HG03442 (cell line): Measurements from ENCODE around the gene NR1I3.
"Not testable (repeated sequence)": the region's sequence is repeated elsewhere in the genome, so short reads cannot be mapped to it uniquely, and the experiment has no call there.

Experiments
- ATAC-seq: cut with Tn5 transposase; IDR thresholded peaks from one replicate; pipeline ENCODE4 v1.9.1; 2021; ENCODE audit warnings: mild to moderate bottlenecking, moderate library complexity; ENCODE audit not compliant: unreplicated experiment

NR1I3 gene

DNA sequence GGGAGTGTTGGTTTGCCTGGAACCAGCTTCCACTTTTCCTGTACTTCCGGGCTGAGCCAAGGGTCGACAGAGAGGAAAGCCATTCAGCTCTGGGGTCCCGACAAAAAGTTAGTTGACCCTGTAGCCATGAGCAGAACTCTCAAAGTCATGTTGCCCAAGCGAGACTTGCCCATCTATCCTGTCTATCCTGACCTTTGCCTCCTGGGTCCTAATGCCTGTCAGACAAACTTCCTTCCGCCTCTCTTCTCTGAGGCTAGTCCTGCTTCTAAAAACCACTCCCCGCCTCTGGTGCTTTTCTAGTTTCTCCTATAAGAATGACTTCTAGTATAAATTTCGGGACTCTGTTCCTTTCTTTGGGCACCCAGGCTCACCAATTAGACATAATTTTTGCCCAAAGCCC, 12.8 kb upstream of the NR1I3 start:
- no peak for ATAC-seq

DNA sequence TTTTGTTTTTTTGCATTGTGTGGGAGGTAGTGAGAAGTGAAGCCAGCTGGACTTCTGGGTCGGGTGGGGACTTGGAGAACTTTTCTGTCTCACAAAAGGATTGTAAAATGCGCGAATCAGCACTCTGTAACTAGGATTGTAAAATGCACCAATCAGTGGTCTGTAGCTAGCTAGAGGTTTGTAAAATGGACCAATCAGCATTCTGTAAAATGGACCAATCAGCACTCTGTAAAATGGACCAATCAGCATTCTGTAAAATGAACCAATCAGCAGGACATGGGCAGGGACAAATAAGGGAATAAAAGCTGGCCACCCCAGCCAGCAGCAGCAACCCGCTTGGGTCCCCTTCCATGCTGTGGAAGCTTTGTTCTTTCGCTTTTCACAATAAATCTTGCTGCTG, 12.1 kb upstream of the NR1I3 start:
- ATAC-seq = not testable (repeated sequence)

DNA sequence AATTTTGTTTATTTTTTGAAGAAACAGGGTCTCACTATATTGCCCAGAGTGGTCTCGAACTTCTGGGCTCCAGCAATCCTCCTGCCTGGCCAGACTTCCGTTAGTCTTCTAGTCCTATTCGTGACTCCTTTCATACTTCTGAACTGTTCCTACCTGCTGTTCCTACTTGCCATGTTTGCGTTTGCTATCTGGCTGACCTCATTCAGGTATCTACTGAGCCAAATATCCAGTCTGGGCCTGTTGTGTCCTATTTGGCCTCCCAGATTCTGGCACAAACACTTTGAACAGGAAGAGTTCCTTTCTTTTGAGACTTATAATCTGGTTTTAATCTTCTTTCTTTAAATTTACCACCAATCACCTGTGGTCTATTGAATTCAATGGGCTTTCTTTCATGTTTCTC, 6.9 kb upstream of the NR1I3 start:
- no peak for ATAC-seq

DNA sequence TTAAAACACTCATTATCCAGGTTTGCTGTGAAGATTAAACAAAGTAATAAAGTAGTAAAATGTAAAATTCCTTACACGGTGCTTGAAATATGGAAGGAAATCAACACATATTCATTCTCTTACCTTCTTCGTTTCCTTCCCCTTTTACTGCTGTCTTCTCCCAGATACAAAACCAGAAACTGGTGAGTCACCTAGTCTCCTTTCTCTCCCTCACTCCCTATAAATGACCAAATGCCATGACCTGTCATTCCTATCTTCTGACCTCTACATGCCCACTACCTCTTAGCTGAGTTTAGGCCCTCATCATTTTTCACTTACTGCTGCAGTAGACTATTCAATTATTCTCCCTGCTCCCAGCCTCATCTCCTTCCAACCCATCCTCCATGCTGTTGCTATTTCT, 4.3 kb upstream of the NR1I3 start:
- ATAC-seq = no peak

DNA sequence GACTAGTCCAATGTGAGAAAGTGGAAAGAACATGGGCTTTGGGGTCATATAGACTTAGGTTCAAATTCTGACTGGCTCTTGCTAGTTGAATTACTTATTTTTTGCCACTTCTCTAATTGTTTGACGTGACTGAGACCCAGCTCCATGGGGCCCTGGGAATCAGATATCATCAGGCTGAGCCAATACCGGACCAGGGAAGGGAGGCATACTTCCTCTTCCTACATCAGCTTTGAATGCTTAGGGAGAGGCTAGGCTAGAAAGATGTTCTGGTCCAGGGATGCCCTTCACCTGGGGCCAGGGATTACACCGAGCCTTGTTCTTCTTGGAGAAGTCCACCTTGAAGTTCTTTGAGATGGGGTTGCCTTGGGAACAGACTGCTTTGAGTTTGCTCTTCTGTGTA, 3.7 kb upstream of the NR1I3 start:
- no peak for ATAC-seq

DNA sequence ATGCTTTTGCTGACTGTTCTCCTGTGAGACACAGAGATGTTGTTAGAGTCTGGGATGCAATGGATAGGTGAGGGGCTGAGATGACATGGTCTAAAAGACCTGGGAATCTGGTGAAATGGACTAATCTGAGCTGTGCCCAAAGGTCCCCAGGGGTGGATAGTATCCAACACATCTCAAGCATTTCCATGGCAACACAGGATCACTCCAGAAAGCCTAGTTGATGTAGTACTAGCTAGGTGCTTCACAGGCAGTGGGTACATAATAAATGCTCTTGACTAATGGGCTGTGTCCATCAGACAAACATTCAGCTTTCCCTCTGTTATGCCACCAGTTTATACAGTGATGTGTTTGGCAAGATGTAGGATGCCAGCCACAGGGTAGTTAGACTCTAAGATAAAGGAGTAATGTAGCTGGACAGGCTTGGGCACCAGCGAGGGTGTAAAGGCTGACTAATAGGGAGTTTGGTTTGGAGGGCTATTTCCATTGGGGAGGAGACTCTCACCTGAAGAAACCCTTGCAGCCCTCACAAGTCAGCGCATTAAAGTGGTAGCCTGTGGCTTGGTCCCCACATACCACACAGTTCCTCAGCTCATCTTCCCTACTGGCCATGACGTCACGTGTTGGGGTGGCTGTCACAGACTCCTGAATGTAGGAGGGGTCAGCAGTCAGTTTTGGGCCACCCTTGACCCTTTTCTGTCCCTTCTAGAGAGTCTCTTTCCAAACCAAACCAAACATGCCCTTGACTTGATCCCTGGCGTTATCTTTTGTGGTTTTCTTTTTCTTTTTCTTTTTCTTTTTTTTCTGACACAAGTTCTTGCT, 1.8 kb downstream of the NR1I3 start:
- ATAC-seq = no peak

DNA sequence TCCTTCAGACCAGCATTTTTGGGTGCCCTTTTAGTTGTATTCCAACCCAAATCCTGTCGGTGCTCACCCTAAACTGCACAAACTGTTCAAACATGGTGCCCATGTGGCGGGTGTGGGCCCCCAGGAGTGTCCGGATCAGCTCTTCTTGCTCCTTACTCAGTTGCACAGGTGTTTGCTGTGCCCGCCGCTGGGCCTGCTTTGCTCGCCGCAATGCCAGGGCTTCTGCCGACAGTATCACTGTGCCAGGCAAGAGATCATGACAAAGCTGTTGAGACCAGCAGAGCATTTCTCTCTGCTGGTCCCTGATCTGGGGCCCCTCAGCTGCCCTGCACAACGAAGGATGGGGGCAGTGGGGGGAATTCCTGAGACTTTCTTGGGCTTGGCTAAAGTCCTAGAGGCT, 4.9 kb downstream of the NR1I3 start:
- ATAC-seq = no peak

DNA sequence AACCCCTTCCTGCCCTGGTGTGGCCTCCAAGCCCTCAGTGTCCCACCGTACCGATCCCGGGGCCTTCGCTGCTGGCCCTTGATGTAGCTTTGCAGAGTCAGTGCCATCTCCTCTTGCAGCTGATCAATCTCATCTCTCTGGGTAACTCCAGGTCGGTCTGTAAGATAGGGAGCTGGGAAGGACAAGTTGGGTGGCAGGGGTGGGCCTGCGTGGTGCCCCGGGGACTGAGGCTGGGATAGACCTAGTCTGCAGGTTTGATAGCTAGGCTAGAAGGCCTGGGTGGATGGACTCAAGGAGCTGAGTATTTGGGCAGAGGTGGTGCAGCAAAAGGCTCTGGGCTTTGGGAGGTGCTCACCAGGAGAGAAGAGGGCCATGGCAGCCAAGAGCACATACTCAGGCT, 7.2 kb downstream of the NR1I3 start:
- no peak for ATAC-seq

DNA sequence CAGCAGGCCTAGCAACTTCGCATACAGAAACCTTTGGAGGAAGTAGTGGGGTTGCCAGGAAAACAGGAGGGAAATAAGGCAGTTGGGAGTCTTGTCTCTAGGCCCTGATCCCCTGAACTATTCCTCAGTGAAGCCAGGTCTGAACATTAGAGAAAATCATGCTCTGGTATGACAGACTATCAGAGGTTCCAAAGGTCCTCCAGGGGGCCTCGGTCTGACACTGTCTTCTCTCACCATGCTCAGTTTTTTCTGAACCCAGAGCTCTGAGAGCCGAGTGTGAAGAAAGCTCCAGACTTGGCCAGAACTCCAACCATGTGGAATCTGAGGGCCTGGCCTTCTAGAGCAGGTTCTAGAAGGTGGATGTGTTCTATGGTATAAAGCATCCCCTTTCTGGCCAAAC, 8.1 kb downstream of the NR1I3 start:
- ATAC-seq = no peak

DNA sequence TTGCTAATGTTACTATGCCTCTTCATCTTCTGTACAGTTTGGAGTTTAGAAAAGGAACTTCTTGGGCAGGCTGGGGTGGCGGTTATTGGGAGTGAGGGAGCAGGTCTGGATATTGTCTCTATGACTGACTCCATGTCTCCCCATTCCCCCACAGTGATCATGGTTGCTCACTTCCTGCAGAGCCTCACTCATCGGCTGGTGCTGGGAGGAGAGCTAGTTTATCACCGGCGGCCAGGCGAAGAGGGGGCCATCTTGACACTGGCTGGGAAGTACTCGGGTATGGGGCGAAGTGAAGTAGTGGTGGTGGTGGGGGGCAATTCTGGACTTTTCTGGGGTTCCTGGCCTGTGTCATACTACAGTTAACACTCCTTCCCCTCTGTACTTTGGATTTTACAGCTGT, 10.0 kb downstream of the NR1I3 start:
- ATAC-seq = no peak

DNA sequence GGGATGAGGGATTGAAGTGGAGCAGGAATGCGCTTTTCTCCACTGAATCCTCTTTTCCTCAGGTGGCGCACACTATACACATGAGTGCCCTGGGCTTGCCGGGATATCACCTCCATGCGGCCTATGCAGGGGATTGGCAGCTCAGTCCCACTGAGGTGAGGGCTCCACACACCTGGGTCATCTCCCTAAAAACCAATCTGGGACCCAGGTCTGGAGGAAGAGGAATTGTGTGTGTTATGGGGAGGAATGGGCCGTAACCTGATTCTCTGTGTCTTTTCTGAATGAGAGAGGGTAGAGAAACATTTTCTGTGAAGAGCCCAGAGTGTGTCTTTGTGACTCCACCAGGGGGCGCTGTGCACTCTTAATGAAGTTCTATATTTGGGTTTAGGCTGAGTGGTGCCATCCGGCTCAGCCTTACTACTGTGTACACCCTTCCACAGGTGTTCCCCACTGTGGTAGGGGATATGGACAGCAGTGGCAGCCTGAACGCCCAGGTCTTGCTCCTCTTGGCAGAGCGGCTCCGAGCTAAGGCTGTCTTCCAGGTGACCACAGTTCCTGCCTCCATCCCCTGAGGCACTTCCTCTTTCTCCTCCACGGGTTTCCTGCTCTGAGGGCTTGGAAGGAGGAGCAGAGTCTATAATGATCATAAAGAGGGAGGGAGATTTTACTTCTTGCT, 10.7 kb downstream of the NR1I3 start:
- ATAC-seq = peak; percentile 28

DNA sequence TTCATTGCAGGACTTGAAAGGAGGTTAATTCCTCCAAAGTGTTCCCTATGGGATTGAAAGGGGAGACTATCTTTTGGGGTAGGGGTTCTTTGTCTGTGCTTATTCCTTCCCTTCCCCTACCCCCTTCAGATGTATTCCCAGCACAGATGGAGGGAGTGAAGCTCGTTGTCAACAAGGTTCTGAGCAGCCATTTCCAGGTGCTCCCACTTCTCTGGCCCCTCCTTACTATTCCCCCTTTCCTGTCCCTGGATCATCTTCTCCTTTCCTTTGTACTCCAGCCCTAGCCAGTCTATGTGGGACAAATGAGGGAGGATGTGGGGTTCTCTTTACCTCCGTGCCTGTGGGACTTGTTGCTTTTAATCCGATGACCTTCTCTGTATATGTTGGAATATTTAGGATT, 11.2 kb downstream of the NR1I3 start:
- no peak for ATAC-seq

DNA sequence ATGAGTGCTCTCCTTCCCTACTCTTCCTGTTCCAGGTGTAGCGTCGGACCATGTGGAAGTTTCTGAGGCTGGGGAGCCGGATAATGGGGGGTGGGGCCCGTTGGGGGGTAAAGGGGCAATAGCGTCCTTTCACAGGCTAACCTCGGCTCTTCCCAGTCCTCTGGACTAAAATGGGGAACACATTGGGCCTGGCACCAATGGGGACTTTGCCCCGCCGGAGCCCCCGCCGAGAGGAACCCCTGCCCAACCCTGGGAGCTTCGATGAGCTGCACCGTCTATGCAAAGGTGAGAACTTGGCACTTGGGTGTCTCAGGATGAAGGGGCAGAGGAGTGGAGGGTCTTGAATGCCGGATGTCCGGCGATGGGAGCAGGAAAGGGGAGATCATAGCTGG, 11.7 kb downstream of the NR1I3 start:
- ATAC-seq = no peak

DNA sequence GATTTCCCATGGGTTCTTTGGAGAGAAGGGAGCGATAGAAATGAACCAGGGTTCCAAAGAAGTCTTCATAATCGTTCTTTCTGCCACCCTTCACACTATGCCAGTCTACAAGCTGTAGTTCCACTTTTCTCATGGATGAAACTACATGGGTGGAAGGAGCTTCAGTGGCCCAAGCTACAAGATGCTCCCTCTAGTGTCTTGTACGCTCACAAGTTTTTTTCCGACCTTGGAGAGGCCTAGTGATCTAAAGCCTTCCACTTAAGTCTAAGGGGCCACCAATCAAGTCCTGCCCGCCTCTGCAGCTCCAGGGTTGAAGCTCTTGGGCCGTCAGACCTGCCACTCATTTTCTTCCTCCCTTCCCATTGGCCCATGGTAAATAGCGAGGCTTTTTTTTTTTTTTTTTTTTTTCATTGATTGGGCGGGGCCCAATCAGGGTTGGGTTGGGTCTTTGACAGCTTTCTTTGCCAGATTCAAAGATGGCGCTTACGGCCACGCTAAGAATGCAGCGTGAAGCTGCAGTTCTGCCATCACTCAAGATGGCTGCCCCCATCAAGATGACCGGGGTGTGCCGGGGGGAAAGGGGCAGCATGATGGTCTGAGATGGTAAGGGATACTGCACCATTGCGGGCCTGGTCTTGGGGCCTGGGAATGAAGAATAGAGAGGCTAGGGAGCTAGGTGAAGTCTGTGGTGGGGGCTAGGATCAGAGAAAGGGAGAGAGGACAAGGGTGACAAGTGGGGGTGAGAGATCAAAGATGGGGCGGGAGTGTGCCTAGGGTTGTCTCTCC, 12.3 kb downstream of the NR1I3 start, which contains the start of gene TOMM40L:
TOMM40L (plus strand) TSS at position 527 of the 786 bp plus-strand sequence. CDS start 430 bp downstream, outside the sequence.
- ATAC-seq = peak; percentile 96

DNA sequence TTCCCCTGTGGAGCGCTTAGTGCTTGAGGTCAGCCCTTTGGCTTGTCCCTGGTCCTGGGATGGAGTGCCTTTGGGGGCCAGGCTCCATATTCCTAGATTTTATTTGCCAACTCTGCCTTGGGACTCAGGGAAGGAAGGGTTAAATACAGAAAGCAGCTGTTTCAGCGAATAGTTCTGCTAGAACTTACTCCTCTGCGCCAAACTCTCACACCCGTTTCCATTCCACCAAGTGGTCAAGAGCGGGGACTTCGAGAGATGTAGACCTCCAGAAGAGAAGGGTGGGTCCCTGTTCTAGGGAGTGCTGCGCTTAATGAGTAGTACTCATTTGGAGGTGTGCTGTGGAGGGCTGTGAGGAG, 12.8 kb downstream of the NR1I3 start:
- ATAC-seq = no peak

DNA sequence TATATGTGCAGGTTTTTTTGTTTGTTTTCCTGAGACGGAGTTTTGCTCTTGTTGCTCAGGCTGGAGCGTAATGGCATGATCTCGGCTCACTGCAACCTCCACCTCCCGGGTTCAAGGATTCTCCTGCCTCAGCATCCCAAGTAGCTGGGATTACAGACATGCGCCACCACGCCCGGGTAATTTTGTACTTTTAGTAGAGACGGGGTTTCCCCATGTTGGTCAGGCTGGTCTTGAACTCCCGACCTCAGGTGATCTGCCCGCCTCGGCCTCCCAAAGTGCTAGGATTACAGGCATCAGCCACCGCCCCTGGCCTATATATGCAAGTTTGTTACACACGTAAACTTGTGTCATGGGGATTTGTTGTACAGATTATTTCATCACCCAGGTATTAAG, 13.3 kb downstream of the NR1I3 start:
- ATAC-seq = not testable (repeated sequence)

DNA sequence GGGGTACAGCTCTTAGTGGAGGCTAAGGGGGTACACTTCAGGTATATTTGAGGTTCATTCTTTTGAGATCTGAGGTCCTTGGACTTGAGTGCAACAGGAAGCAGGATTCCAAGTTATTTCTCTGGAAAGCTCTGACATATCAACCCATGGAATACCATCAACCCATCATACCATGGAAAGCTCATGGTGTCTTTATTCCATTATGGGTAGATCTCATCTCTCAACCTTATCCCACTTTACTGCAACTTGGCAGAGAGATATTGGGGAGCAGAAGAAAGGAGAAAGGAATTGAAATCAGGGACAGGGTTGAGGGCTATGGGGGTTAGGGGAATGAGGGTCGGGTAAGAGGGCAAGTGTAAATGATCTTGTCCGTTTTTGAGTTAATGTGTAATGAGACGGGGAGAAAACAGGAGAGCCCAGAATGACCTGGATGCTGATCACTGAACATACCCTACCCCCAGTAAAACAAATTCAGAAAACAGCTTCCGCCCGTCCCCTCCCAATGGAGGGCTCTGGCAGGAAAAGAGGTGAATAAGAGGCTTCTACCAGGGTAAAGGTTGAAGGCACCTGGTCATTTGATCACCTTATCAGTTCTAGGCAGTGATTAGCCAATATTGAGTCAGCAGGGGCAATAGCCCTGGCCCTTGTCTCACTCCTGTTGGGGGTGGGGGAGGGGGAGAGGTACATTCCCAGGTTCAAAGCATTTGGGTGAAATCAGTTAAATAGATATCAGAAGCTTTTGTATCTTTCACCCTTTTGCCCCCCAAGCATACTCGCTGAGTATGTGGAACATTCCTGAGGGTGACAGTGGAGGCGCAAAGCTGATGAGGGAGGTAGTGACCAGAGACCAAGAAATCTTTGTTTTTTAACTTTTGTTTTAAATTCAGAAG, 14.0 kb downstream of the NR1I3 start:
- ATAC-seq = no peak

DNA sequence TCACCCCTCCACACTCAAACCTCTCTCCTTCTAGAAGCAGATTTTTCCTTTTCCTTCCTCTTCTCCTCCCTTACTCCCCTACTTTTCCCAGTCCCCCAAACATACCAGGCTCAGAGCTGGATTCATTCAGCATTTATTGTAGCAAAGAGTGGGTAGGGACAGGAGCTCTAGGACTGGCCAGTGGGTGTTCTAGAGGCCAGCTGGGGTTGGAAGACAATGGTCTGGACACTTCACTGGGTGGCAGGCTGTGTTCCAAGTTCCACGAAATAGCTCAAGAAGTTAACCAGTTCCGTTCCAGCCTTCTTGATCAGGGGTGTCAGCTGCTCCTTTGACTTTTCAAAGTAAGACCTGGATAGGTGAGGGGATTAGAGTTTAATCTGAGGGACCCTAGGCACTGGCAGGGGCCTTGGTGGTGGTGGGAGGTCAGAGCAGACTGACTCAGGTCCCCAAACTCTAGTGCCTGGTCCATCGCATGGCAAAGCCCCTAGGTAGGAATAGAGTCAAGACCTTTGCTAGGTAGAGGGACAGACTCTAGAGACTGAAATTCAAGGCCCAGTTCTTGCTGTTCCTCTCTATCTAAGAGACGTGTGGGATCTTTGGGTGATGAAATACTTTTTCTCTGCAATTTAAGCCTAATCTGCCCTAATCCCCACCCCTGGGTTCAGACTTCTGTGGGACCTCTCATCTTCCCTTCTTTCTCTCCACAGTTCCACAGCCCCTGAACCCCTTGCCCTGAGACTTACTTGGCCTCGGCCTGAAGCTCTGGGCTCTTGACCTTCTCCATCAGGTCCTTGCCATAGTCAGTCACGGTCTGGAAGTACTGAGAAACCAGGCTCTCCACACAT, 15.6 kb downstream of the NR1I3 start:
- ATAC-seq = no peak

DNA sequence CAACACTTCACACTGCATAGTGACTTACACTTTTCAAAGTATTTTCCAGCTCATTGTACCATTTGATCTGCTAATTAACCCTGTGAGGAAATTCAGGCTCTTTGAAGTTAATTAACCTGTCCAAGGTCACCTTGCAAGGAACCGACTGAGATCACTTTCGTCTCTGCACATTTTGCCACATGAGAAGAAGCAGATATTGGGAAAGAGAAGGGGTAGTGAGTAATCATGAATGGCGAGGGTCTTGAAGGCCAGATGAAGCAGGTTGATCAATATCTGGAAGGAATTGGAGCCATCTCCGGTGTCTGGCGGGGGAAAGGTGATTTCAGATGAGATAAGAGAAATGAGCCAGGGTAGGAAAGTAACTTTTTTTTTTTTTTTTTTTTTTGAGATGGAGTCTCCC, 18.0 kb downstream of the NR1I3 start:
- no peak for ATAC-seq
